Natural killer cell (primary cell): Measurements from ENCODE around the gene AGPAT2. TPM values are rescaled to one million over a fixed set of nuclear protein-coding genes. Genes with fewer than 3 reads are reported as not detected.

Experiments used
- ATAC-seq, 3 donors: fragments of 150-1000 bp in 2 of 3; fragments of 200-7000 bp in 1 of 3; cut with Tn5 transposase; 1 replicate in 1 of 3; 2 replicates in 2 of 3; pipeline ENCODE4 v1.10.0; 2021; ENCODE audit warnings: mild to moderate bottlenecking in 2 of 3, moderate library complexity in 2 of 3
- DNase-seq, 2 donors: peaks; one replicate each; pipeline versions ENCODE4 v3.0.0 to v3.0.0-alpha.2; 2013 to 2021; ENCODE audit warnings: mixed read lengths in 1 of 2
- H3K27ac ChIP-seq: one replicate; pipeline ENCODE4 v1.5.1; 2013; ENCODE audit warnings: mild to moderate bottlenecking, low read length
- H3K27me3 ChIP-seq: one replicate; pipeline ENCODE4 v1.6.1; 2013; ENCODE audit warnings: low read length; ENCODE audit not compliant: control insufficient read depth, insufficient read depth
- H3K36me3 ChIP-seq: one replicate; pipeline ENCODE4 v1.6.1; 2013; ENCODE audit warnings: low read length; ENCODE audit not compliant: control insufficient read depth, insufficient read depth
- H3K4me1 ChIP-seq: one replicate; pipeline ENCODE4 v1.6.1; 2013; ENCODE audit warnings: low read length; ENCODE audit not compliant: control insufficient read depth, insufficient read depth
- H3K4me3 ChIP-seq: one replicate; pipeline ENCODE4 v1.5.1; 2013; ENCODE audit warnings: low read length
- H3K9me3 ChIP-seq: one replicate; pipeline ENCODE4 v1.6.1; 2013; ENCODE audit warnings: low read length; ENCODE audit not compliant: control insufficient read depth, insufficient read depth
- H3K27ac Mint-ChIP-seq, 2 donors: one replicate each; pipeline ENCODE4 v1.8.0; 2022; ENCODE audit warnings: mild to moderate bottlenecking in 2 of 2, mixed read lengths in 2 of 2, moderate library complexity in 1 of 2
- H3K27me3 Mint-ChIP-seq, 2 donors: one replicate each; pipeline ENCODE4 v1.8.0; 2022; ENCODE audit warnings: low read depth in 2 of 2, mixed read lengths in 2 of 2
- H3K36me3 Mint-ChIP-seq: one replicate; pipeline ENCODE4 v1.8.0; 2022; ENCODE audit warnings: mixed read lengths
- H3K4me1 Mint-ChIP-seq, 2 donors: one replicate each; pipeline ENCODE4 v1.8.0; 2022; ENCODE audit warnings: mixed read lengths in 2 of 2
- H3K4me3 Mint-ChIP-seq: one replicate; pipeline ENCODE4 v1.8.0; 2022; ENCODE audit warnings: mild to moderate bottlenecking, moderate library complexity, mixed read lengths
- H3K9me3 Mint-ChIP-seq, 2 donors: one replicate each; pipeline ENCODE4 v1.8.0; 2022; ENCODE audit warnings: mixed read lengths in 2 of 2
- CTCF ChIP-seq: fragments of 200-600 bp; IDR thresholded peaks from one replicate; pipeline ENCODE4 v1.8.0; 2022; ENCODE audit warnings: antibody characterized with exemption
- WGBS: methylation state at CpG from one replicate; pipeline ENCODE4 v1.1.7; 2013; ENCODE audit warnings: missing lambda C conversion rate; ENCODE audit not compliant: insufficient coverage; 5-methylcytosine and 5-hydroxymethylcytosine counted together
- intact Hi-C: fragments of 100-400 bp; cut with micrococcal nuclease; formaldehyde crosslinking; loops from one replicate; pipeline ENCODE4 v1.14.2; 2022
- total RNA-seq, 4 donors: library from RNA; stranded (reverse); fragments of 120-200 nt in 1 of 4; gene quantifications; one replicate each; pipeline versions ENCODE4 v1.2.3 to v1.2.4, GENCODE V29; 2013 to 2022

The AGPAT2 gene
- total RNA-seq, 3 donors from 2014 or later (not counting 1 experiment from before 2014, with no cell fraction given), result 10.3 to 19.4 (median 12.0) TPM

GRCh38 chr9:136710543-136710942 lies 23.3 kb upstream of the AGPAT2 start:
- Histone ChIP-seq H3K4me3 (no peak overlapping the region), H3K9me3 (no peaks in the 10 kb centered on the region), H3K27ac (no peak overlapping the region), H3K4me1 (peaks cover 14% of the 10 kb centered on the region), H3K27me3 (peaks cover 14% of the 10 kb centered on the region), H3K36me3 (no peaks in the 10 kb centered on the region)
- no peak for DNase-seq
- TF ChIP-seq CTCF, result no peak
- no peaks in the 10 kb centered on the region for H3K9me3 Mint-ChIP-seq
- no peak overlapping the region for H3K4me3 Mint-ChIP-seq
- H3K4me1 Mint-ChIP-seq, result peaks cover 6 to 7% of the 10 kb centered on the region in 2 donors
- peaks cover 19 to 34% of the 10 kb centered on the region in 2 donors for H3K27me3 Mint-ChIP-seq
- no peaks in the 10 kb centered on the region for H3K36me3 Mint-ChIP-seq
- WGBS, result 94% methylated on average over 7 of the region's 7 CpGs
- no peak for ATAC-seq
- no peak overlapping the region for H3K27ac Mint-ChIP-seq
- intact Hi-C loops, result no loop called here

GRCh38 chr9:136709454-136710109 lies 22.3 kb upstream of the AGPAT2 start:
- peaks cover 6 to 7% of the 10 kb centered on the region in 2 donors for H3K4me1 Mint-ChIP-seq
- intact Hi-C loops, result no loop called here
- peaks cover 23 to 34% of the 10 kb centered on the region in 2 donors for H3K27me3 Mint-ChIP-seq
- H3K36me3 Mint-ChIP-seq, result no peaks in the 10 kb centered on the region
- no peak overlapping the region for H3K4me3 Mint-ChIP-seq
- H3K4me3 ChIP-seq, result no peak overlapping the region
- WGBS, result 92% methylated on average over 24 of the region's 24 CpGs
- peaks cover 14% of the 10 kb centered on the region for H3K4me1 ChIP-seq
- H3K36me3 ChIP-seq, result no peaks in the 10 kb centered on the region
- DNase-seq (no peak), ATAC-seq (no peak)
- no peaks in the 10 kb centered on the region for H3K9me3 Mint-ChIP-seq
- H3K27ac Mint-ChIP-seq, result no peak overlapping the region
- no peaks in the 10 kb centered on the region for H3K9me3 ChIP-seq
- peaks cover 11% of the 10 kb centered on the region for H3K27me3 ChIP-seq
- no peak for TF ChIP-seq CTCF
- H3K27ac ChIP-seq, result no peak overlapping the region

GRCh38 chr9:136707849-136708517 lies 20.7 kb upstream of the AGPAT2 start:
- no peak for TF ChIP-seq CTCF
- H3K9me3 Mint-ChIP-seq, result no peaks in the 10 kb centered on the region
- H3K4me3 ChIP-seq, result no peak overlapping the region
- no peak for DNase-seq
- peaks cover 23 to 27% of the 10 kb centered on the region in 2 donors for H3K27me3 Mint-ChIP-seq
- H3K36me3 Mint-ChIP-seq, result no peaks in the 10 kb centered on the region
- H3K4me1 ChIP-seq, result peaks cover 16% of the 10 kb centered on the region
- no peaks in the 10 kb centered on the region for H3K36me3 ChIP-seq
- H3K4me1 Mint-ChIP-seq, result peaks cover 6 to 7% of the 10 kb centered on the region in 2 donors
- 89% methylated on average over 21 of the region's 22 CpGs for WGBS
- H3K27me3 ChIP-seq, result peaks cover 1% of the 10 kb centered on the region
- no peak overlapping the region for H3K27ac Mint-ChIP-seq
- intact Hi-C loops, result no loop called here
- H3K27ac ChIP-seq, result no peak overlapping the region
- no peak overlapping the region for H3K4me3 Mint-ChIP-seq
- H3K9me3 ChIP-seq, result no peaks in the 10 kb centered on the region
- no peak for ATAC-seq
